ENCODE measurements around the gene IVNS1ABP. TPM values are rescaled to one million over a fixed set of nuclear protein-coding genes. Genes with fewer than 3 reads are reported as not detected.

Gene IVNS1ABP
- total and polyA plus RNA-seq, 9 of the 15 experiments (the other 6 are each of a cell fraction or from before 2014, with no cell fraction given) = 30.6 to 126 (median 77.7) TPM

GRCh38 chr1:185249563-185249962 lies 67.5 kb downstream of the IVNS1ABP start (continued):
- TF ChIP-seq PRDM10 (IDR thresholded peaks at IDR 0.05; ENCODE audit: partially characterized antibody) (no peak), ARID3A (IDR thresholded peaks at IDR 0.05; ENCODE audit: borderline replicate concordance, low read depth, low read length) (no peak), TFAM (CRISPR knock-in tag; conservative IDR thresholded peaks at IDR 0.05) (no peak), ZNF584 (CRISPR knock-in tag; IDR thresholded peaks at IDR 0.05; ENCODE audit: low read depth) (no peak), RAD51 (IDR thresholded peaks at IDR 0.05; ENCODE audit: borderline replicate concordance, low read depth) (no peak), CBX2 (IDR thresholded peaks at IDR 0.05; ENCODE audit: insufficient read depth, low read length, poor library complexity, severe bottlenecking) (no peak), AFF1 (IDR thresholded peaks at IDR 0.05; ENCODE audit: low read depth in 1 of 2, partially characterized antibody in 2 of 2) (no peak), L3MBTL2 (IDR thresholded peaks at IDR 0.05) (peak; percentile 47; the same call in 1 of the 2 replicates), STAG1 (CRISPR knock-in tag; IDR thresholded peaks at IDR 0.05; ENCODE audit: borderline replicate concordance) (no peak), PTTG1 (tag; IDR thresholded peaks at IDR 0.05; ENCODE audit: low read depth) (no peak), SMC3 (conservative IDR thresholded peaks at IDR 0.05; ENCODE audit: insufficient read depth, low read depth, low read length) (no peak)
